ENCODE results near the gene ERVV-1.

- TF ChIP-seq TAF1 (IDR thresholded peaks at IDR 0.05; ENCODE audit: borderline replicate concordance, low read depth, low read length) (no peak), RFX5 (IDR thresholded peaks at IDR 0.05; ENCODE audit: low read length) (no peak), FOXM1 (IDR thresholded peaks at IDR 0.05; ENCODE audit: low read depth) (no peak)
Measured at GRCh38 chr19:52990759-52991418, 22.8 kb upstream of the ERVV-1 start.

Data from SK-N-SH (cell line).